Measurements from ENCODE around the gene IFNA1.
"Not testable (repeated sequence)": the region's sequence is repeated elsewhere in the genome, so short reads cannot be mapped to it uniquely, and the experiment has no call there.

IFNA1 gene

GRCh38 chr9:21440139-21440538 lies at the start of gene IFNA1:
Gene IFNA1 (plus strand): TSS chr9:21440439. CDS start chr9:21440508, 69 bp downstream.
- DNase-seq, result no peak

GRCh38 chr9:21392270-21392669 lies 48.0 kb upstream of the IFNA1 start:
- DNase-seq, result no peak

GRCh38 chr9:21395778-21396717 lies 44.2 kb upstream of the IFNA1 start:
- peak in 1 of 2 experiments; percentile 47 for DNase-seq

- no peak for DNase-seq
These were observed 41.2 kb upstream of the IFNA1 start for GRCh38 chr9:21398955-21399489.

GRCh38 chr9:21399956-21400355 lies 40.3 kb upstream of the IFNA1 start:
- DNase-seq, result no peak

- DNase-seq, result no peak
These were observed 37.6 kb upstream of the IFNA1 start for GRCh38 chr9:21402386-21403251.

GRCh38 chr9:21404146-21404545 lies 36.1 kb upstream of the IFNA1 start:
- DNase-seq, result no peak

- no peak for DNase-seq
These were observed 31.4 kb upstream of the IFNA1 start, which contains the start of gene IFNA8 for GRCh38 chr9:21408817-21409216. Gene IFNA8 (plus strand): TSS chr9:21409117. CDS start chr9:21409177, 60 bp downstream.

- no peak for DNase-seq
These were observed 28.1 kb upstream of the IFNA1 start for GRCh38 chr9:21412107-21412506.

GRCh38 chr9:21413151-21413550 lies 27.1 kb upstream of the IFNA1 start:
- no peak for DNase-seq

GRCh38 chr9:21413624-21414023 lies 26.6 kb upstream of the IFNA1 start:
- DNase-seq, result no peak

GRCh38 chr9:21414220-21414940 lies 25.9 kb upstream of the IFNA1 start:
- no peak for DNase-seq

GRCh38 chr9:21415493-21416267 lies 24.6 kb upstream of the IFNA1 start:
- no peak for DNase-seq

- DNase-seq, result no peak
These were observed 12.0 kb upstream of the IFNA1 start for GRCh38 chr9:21428235-21428634.

- no peak for DNase-seq
These were observed 11.0 kb upstream of the IFNA1 start for GRCh38 chr9:21429191-21429590.

GRCh38 chr9:21432672-21433425 lies 7.4 kb upstream of the IFNA1 start:
- no peak for DNase-seq

- DNase-seq, result peak; percentile 34 to 85
These were observed 5.8 kb upstream of the IFNA1 start for GRCh38 chr9:21434202-21435014.

- not testable (repeated sequence) for DNase-seq
These were observed 5.2 kb upstream of the IFNA1 start for GRCh38 chr9:21435015-21435383.

GRCh38 chr9:21443849-21444625 lies 3.8 kb downstream of the IFNA1 start:
- DNase-seq, result no peak

Data from NCI-H446 (cell line).